Adrenal gland (tissue), 5 donors: ENCODE results near the gene LRP1.
A peak's percentile ranks its signal among the peaks of the same experiment; 100 is the strongest.

Experiments used
- POLR2A ChIP-seq, 2 donors: fragments of 450-650 bp; IDR thresholded peaks; one replicate each; pipeline ENCODE4 v1.6.1; 2017; ENCODE audit warnings: antibody characterized with exemption in 2 of 2, mild to moderate bottlenecking in 2 of 2, moderate library complexity in 1 of 2
- TF ChIP-seq, protein P1 (sequence below), 6 experiments: fragments of 450-650 bp in 4 of 6; fragments of 200-600 bp in 2 of 6; sonication (generic) in 1 of 6; IDR thresholded peaks; 1 replicate in 5 of 6; 2 replicates in 1 of 6; pipeline versions ENCODE4 v1.5.1 to v1.8.0; 2016 to 2021; ENCODE audit warnings: antibody characterized with exemption in 6 of 6, mild to moderate bottlenecking in 2 of 6, moderate library complexity in 1 of 6
- donor health status: DM: no; HTN: no; CAD: no.

DNA sequence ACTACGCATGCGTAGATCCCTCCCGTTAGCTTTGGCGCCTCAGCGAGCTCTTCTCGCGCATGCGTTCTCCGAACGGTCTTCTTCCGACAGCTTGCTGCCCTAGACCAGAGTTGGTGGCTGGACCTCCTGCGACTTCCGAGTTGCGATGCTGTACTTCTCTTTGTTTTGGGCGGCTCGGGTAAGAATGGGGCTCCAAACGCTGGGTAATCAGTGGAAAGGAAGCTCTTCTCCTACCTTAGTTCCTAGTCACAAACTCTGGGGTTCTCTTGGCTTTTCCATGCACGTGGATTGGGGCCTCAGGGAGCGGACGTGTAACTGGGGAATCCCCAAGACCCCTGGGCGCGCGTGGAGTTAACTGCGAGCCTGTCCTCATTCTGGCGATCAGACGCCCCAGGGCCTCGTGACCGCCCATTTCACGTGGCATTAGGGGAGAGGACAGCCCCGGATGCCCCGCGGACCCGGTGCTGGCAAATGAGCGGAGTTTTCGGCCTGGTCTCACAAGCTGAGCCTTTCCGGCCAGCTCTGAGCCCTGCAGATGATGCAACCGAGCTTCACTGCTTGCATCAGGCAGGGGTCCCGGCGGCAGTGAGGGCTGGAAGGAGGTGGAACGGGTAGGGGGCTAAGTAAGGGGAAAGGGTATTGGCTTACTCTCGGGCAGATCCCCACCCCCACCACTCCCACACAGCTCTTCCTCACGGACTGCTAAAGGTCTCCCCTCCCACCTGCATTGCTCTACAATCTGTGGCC, 101.5 kb downstream of the LRP1 start, which contains the start of gene SHMT2:
- peak in 1 of 2 donors; percentile 34 for TF ChIP-seq POLR2A (IDR thresholded peaks at IDR 0.05)
- TF ChIP-seq, protein P1, sequence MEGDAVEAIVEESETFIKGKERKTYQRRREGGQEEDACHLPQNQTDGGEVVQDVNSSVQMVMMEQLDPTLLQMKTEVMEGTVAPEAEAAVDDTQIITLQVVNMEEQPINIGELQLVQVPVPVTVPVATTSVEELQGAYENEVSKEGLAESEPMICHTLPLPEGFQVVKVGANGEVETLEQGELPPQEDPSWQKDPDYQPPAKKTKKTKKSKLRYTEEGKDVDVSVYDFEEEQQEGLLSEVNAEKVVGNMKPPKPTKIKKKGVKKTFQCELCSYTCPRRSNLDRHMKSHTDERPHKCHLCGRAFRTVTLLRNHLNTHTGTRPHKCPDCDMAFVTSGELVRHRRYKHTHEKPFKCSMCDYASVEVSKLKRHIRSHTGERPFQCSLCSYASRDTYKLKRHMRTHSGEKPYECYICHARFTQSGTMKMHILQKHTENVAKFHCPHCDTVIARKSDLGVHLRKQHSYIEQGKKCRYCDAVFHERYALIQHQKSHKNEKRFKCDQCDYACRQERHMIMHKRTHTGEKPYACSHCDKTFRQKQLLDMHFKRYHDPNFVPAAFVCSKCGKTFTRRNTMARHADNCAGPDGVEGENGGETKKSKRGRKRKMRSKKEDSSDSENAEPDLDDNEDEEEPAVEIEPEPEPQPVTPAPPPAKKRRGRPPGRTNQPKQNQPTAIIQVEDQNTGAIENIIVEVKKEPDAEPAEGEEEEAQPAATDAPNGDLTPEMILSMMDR (IDR thresholded peaks at IDR 0.05): peak in 1 of 6 experiments; percentile 0
